Breast epithelium (tissue), 3 donors: ENCODE results near the gene SATB1.

ENCODE experiments used
- POLR2A ChIP-seq: fragments of 450-650 bp; IDR thresholded peaks from one replicate; pipeline ENCODE4 v1.6.1; 2016; ENCODE audit warnings: antibody characterized with exemption, mild to moderate bottlenecking, moderate library complexity
- TF ChIP-seq, protein P1 (sequence below), 3 donors: fragments of 450-650 bp; IDR thresholded peaks; one replicate each; pipeline ENCODE4 v1.5.1; 2016 to 2017; ENCODE audit warnings: antibody characterized with exemption in 3 of 3, mild to moderate bottlenecking in 3 of 3, moderate library complexity in 3 of 3

- TF ChIP-seq POLR2A: no peak
- TF ChIP-seq, protein P1, sequence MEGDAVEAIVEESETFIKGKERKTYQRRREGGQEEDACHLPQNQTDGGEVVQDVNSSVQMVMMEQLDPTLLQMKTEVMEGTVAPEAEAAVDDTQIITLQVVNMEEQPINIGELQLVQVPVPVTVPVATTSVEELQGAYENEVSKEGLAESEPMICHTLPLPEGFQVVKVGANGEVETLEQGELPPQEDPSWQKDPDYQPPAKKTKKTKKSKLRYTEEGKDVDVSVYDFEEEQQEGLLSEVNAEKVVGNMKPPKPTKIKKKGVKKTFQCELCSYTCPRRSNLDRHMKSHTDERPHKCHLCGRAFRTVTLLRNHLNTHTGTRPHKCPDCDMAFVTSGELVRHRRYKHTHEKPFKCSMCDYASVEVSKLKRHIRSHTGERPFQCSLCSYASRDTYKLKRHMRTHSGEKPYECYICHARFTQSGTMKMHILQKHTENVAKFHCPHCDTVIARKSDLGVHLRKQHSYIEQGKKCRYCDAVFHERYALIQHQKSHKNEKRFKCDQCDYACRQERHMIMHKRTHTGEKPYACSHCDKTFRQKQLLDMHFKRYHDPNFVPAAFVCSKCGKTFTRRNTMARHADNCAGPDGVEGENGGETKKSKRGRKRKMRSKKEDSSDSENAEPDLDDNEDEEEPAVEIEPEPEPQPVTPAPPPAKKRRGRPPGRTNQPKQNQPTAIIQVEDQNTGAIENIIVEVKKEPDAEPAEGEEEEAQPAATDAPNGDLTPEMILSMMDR (IDR thresholded peaks at IDR 0.05): no peak
Observed at GRCh38 chr3:18403061-18403460, 22.1 kb downstream of the SATB1 start.
